ENCODE data around the gene TCTN2.

GRCh38 chr12:123727878-123728277, 57.0 kb downstream of the TCTN2 start:
- TF ChIP-seq EZH2 (IDR thresholded peaks at IDR 0.05; ENCODE audit: borderline replicate concordance, low read depth, low read length, poor library complexity, severe bottlenecking) (no peak), CTCF (conservative IDR thresholded peaks at IDR 0.05; ENCODE audit: low read depth, low read length) (no peak)
